Mammary epithelial cell (primary cell): Measurements from ENCODE around the gene PSMD14.

Experiments
- EZH2 ChIP-seq: IDR thresholded peaks from 2 replicates; pipeline ENCODE4 v1.6.1; 2012; ENCODE audit warnings: low read length, inconsistent platforms, borderline replicate concordance
- TF ChIP-seq, protein P1 (sequence below), 2 donors: IDR thresholded peaks in 1 of 2; conservative IDR thresholded peaks in 1 of 2; 2 replicates each; pipeline ENCODE4 v1.5.1; 2011 to 2012; ENCODE audit warnings: inconsistent platforms in 2 of 2, low read length in 2 of 2, mild to moderate bottlenecking in 2 of 2, control low read depth in 1 of 2, low read depth in 1 of 2; ENCODE audit not compliant: insufficient read depth in 1 of 2; ENCODE audit errors: extremely low read depth in 1 of 2

- TF ChIP-seq, protein P1, sequence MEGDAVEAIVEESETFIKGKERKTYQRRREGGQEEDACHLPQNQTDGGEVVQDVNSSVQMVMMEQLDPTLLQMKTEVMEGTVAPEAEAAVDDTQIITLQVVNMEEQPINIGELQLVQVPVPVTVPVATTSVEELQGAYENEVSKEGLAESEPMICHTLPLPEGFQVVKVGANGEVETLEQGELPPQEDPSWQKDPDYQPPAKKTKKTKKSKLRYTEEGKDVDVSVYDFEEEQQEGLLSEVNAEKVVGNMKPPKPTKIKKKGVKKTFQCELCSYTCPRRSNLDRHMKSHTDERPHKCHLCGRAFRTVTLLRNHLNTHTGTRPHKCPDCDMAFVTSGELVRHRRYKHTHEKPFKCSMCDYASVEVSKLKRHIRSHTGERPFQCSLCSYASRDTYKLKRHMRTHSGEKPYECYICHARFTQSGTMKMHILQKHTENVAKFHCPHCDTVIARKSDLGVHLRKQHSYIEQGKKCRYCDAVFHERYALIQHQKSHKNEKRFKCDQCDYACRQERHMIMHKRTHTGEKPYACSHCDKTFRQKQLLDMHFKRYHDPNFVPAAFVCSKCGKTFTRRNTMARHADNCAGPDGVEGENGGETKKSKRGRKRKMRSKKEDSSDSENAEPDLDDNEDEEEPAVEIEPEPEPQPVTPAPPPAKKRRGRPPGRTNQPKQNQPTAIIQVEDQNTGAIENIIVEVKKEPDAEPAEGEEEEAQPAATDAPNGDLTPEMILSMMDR (conservative IDR thresholded peaks at IDR 0.05 in 1 of 2, IDR thresholded peaks at IDR 0.05 in 1 of 2; ENCODE audit: extremely low read depth in 1 of 2, insufficient read depth in 1 of 2, low read depth in 1 of 2, low read length in 2 of 2): no peak
- TF ChIP-seq EZH2: no peak
These were observed 44.5 kb downstream of the PSMD14 start for GRCh38 chr2:161352719-161353118.
